Nephron (organoid): ENCODE results near the gene RDH11.

Experiments used
- H3K27ac Mint-ChIP-seq, 3 experiments: 2 replicates each; pipeline ENCODE4 v1.8.0; 2020; ENCODE audit warnings: mixed read lengths in 3 of 3, mild to moderate bottlenecking in 2 of 3, moderate library complexity in 1 of 3
- H3K27me3 Mint-ChIP-seq: 2 replicates; pipeline ENCODE4 v1.8.0; 2021; ENCODE audit warnings: low read depth, mild to moderate bottlenecking, moderate library complexity, mixed read lengths
- H3K36me3 Mint-ChIP-seq: 2 replicates; pipeline ENCODE4 v1.8.0; 2020; ENCODE audit warnings: low read depth, mixed read lengths
- H3K4me1 Mint-ChIP-seq: 2 replicates; pipeline ENCODE4 v1.8.0; 2020; ENCODE audit warnings: mixed read lengths
- H3K4me3 Mint-ChIP-seq, 3 experiments: 2 replicates each; pipeline ENCODE4 v1.8.0; 2020; ENCODE audit warnings: mild to moderate bottlenecking in 3 of 3, mixed read lengths in 3 of 3, moderate library complexity in 2 of 3
- H3K9me3 Mint-ChIP-seq: 2 replicates; pipeline ENCODE4 v1.8.0; 2020; ENCODE audit warnings: mixed read lengths
- CTCF ChIP-seq, 3 experiments: fragments of 200-600 bp; sonication (generic); IDR thresholded peaks; one replicate each; pipeline ENCODE4 v1.5.0; 2021; ENCODE audit warnings: antibody characterized with exemption in 3 of 3; ENCODE audit not compliant: unreplicated experiment in 3 of 3

RDH11 gene

GRCh38 chr14:67734675-67735074, 39.1 kb upstream of the RDH11 start:
- no peak for TF ChIP-seq CTCF (IDR thresholded peaks at IDR 0.05; ENCODE audit: unreplicated experiment in 3 of 3)
- Mint-ChIP-seq H3K27me3 (peaks cover under 1% of the 10 kb centered on the region), H3K4me3 (no peak overlapping the region), H3K36me3 (no peaks in the 10 kb centered on the region), H3K27ac (peak overlapping the region; percentile 67 to 93 (median 89)), H3K9me3 (no peaks in the 10 kb centered on the region), H3K4me1 (peaks cover 39% of the 10 kb centered on the region)

- Mint-ChIP-seq H3K9me3 (no peaks in the 10 kb centered on the region), H3K4me1 (peaks cover 41% of the 10 kb centered on the region), H3K27me3 (peaks cover 9% of the 10 kb centered on the region), H3K4me3 (peak overlapping the region in 1 of 3 experiments; percentile 34), H3K36me3 (no peaks in the 10 kb centered on the region), H3K27ac (peak overlapping the region; percentile 67 to 93 (median 89))
- TF ChIP-seq CTCF (IDR thresholded peaks at IDR 0.05; ENCODE audit: unreplicated experiment in 3 of 3), result no peak
These were observed 38.1 kb upstream of the RDH11 start for GRCh38 chr14:67733616-67734015.

GRCh38 chr14:67729072-67729885, 33.7 kb upstream of the RDH11 start:
- Mint-ChIP-seq H3K27ac (peak overlapping the region in 1 of 3 experiments; percentile 48), H3K27me3 (peaks cover 31% of the 10 kb centered on the region), H3K4me1 (peaks cover 16% of the 10 kb centered on the region), H3K36me3 (no peaks in the 10 kb centered on the region), H3K9me3 (no peaks in the 10 kb centered on the region), H3K4me3 (no peak overlapping the region)
- TF ChIP-seq CTCF (IDR thresholded peaks at IDR 0.05; ENCODE audit: unreplicated experiment in 3 of 3), result no peak

- Mint-ChIP-seq H3K27ac (no peak overlapping the region), H3K4me1 (peaks cover 6% of the 10 kb centered on the region), H3K27me3 (peaks cover 38% of the 10 kb centered on the region), H3K4me3 (no peak overlapping the region), H3K36me3 (no peaks in the 10 kb centered on the region), H3K9me3 (no peaks in the 10 kb centered on the region)
- no peak for TF ChIP-seq CTCF (IDR thresholded peaks at IDR 0.05; ENCODE audit: unreplicated experiment in 3 of 3)
These were observed 32.7 kb upstream of the RDH11 start for GRCh38 chr14:67728258-67728657.

GRCh38 chr14:67727361-67727760, 31.8 kb upstream of the RDH11 start:
- H3K36me3 Mint-ChIP-seq, result no peaks in the 10 kb centered on the region
- no peak overlapping the region for H3K4me3 Mint-ChIP-seq
- H3K27ac Mint-ChIP-seq, result no peak overlapping the region
- no peak for TF ChIP-seq CTCF (IDR thresholded peaks at IDR 0.05; ENCODE audit: unreplicated experiment in 3 of 3)
- H3K27me3 Mint-ChIP-seq, result peaks cover 43% of the 10 kb centered on the region
- peaks cover 10% of the 10 kb centered on the region for H3K4me1 Mint-ChIP-seq
- no peaks in the 10 kb centered on the region for H3K9me3 Mint-ChIP-seq

- Mint-ChIP-seq H3K27me3 (peaks cover 46% of the 10 kb centered on the region), H3K9me3 (no peaks in the 10 kb centered on the region), H3K27ac (no peak overlapping the region), H3K36me3 (no peaks in the 10 kb centered on the region), H3K4me1 (peaks cover 17% of the 10 kb centered on the region), H3K4me3 (no peak overlapping the region)
- TF ChIP-seq CTCF (IDR thresholded peaks at IDR 0.05; ENCODE audit: unreplicated experiment in 3 of 3), result no peak
These were observed 29.6 kb upstream of the RDH11 start for GRCh38 chr14:67725171-67725570.
